Panc1 (cell line): ENCODE results near the gene CRKL.

ENCODE experiments used
- CTCF ChIP-seq: fragments of 450-650 bp; IDR thresholded peaks from 2 replicates; pipeline ENCODE4 v1.5.1; 2017; ENCODE audit warnings: mild to moderate bottlenecking
- POLR2AphosphoS5 ChIP-seq: IDR thresholded peaks from 2 replicates; pipeline ENCODE4 v1.6.1; 2012; ENCODE audit warnings: mild to moderate bottlenecking, low read depth, low read length, moderate library complexity
- SIN3A ChIP-seq: IDR thresholded peaks from 2 replicates; pipeline ENCODE4 v1.6.1; 2012; ENCODE audit warnings: low read depth, mild to moderate bottlenecking, low read length, moderate library complexity, borderline replicate concordance; ENCODE audit not compliant: insufficient read depth
- TCF7L2 ChIP-seq: IDR thresholded peaks from 2 replicates; pipeline ENCODE4 v1.6.1; 2011; ENCODE audit warnings: mild to moderate bottlenecking, low read depth, low read length, inconsistent platforms

DNA sequence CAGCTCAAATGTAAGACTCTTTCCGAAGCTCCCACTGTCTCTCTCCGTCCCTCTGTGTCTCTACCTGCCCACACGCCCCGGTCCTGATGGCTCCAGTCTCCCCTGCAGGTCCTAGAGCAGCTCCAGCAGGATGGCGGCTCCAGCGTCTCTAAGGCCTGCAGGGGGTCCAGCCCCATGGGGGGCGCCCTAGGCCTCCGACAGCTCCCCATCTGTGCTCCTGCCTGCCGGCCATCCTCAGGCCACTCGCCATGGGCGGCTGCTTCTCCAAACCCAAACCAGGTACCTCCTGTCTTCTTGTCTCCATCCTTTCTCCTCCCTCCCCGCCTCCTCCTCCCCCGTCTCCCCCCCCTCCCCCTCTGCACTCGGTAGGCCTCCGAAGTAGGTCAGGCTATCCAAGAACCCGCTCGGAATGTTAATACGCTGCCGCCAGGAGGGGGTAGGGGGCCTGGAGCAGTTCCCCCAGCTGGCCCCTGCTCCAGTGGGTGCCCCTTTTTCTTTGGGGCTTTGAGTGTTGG, 50.5 kb downstream of the CRKL start:
- no peak for TF ChIP-seq CTCF
- no peak for TF ChIP-seq TCF7L2
- TF ChIP-seq POLR2AphosphoS5, result no peak
- no peak for TF ChIP-seq SIN3A
